HUDEP-2 (cell line): ENCODE data around the gene ATXN7.
A peak's percentile ranks its signal among the peaks of the same experiment; 100 is the strongest.

ENCODE experiments used
- DNase-seq, 76 experiments: peaks; one replicate each; lab custom pipeline; 2025; ENCODE audit not compliant: unreplicated experiment in 76 of 76; lab: John Stamatoyannopoulos, UW

Gene ATXN7

DNA sequence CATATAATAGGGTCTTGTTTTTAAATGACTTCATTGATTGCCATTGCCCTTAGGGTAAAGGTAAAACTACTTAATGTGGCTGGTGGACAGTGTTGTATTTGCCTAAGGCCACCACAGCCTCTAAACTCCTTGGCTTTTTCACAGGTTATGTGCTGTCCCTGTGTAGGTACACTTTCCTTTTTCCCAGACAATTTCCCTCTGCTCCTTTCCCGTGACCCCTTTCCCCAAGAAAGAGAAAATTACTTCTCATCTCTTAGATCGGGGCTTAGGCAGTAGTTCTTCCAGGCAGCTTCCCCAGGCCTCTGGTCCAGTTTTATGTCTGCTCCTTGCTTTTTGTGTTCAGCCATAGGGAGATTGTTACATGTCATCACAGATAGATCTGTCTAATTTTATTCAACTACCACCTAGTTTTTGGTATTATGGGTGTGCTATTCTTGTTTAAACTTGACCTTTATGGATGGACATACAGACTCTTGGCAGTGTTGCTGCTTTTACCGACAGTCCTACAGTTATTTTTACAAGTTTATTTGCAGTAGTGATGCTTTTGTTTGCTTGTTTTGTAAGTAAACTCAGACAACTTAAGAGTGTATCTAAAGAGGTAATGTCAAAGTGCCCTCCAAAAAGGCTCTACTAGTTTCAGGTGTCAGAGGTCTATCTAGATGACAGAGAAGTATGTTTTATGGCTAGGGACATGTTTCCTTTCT lies 69.0 kb downstream of the ATXN7 start:
- no peak for DNase-seq

DNA sequence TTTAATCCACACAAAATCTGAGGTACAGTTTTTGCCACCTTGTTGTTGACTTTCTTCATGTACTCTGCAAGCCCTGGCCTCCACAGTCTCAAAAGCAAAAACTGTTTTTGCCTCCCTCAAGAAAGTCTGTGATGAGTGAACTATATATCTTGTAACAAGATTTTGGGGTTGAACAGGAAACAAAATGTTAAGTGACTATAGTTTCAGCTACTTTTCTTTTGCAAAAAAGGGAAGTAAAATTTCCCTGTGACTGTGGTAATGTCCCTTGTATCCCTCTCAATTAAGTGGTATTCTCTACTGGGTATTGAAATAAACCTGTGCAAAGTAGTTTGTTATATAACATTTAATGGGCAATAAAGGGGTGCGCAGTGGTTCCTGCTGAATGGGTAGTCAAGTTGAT lies 69.8 kb downstream of the ATXN7 start:
- no peak for DNase-seq

DNA sequence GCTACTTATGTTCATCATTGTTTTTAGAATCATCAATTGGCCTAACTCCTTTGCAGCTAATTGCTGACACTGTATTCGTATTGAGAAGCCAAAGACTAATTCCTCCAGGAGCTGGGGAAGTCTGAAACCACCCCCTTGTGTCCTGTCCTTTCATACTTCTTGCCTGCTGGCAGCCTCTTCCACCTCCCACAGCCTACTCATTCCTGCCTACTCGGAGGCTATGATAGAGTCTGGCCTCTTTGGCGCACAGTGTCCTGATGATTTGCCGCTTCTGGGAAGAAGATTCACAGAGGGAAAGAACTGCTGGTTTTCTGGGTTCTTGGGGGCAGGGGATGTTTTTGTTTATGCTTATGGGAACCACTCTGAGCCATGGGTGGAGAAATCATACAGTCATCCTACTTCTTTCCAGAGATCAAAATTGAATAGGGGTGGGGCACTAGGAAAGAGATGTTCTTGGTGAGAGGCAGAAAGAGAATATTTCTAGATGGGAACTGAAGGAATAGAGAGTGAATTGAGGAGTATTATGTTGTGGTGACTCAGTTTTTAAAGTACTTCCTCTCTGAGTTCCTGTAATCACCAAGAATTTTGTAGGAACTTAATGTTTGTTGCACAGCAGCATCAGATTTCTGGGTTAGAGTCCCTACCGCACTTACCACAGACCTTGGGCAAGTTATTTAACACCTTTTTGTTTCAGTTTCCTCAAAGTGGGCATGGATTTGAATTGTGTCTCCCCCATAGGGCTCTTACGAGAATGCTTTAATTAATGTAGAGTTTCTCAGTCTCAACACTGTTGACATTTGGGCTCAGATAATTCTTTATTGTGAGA lies 70.6 kb downstream of the ATXN7 start:
- no peak for DNase-seq

DNA sequence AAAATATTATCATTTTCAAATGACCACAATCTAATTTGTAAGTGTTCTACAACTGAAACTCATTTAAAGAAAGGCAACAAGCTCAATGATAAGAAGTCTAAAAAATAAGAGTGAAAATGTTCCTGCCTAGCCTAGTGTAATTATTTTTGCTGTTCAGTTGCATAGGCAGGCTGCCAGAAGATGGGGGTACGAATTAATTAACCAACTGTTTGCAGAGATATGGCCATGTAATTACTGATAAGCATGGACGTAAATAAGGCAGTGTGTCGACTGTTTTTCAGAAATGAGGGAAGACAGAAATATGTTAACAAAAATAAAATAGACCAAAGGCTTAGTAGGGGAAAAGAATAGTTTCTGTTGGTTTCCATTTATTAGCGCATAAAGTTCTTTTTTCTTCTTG lies 73.3 kb downstream of the ATXN7 start:
- DNase-seq, result peak in 40 of 76 experiments; percentile 3 to 60 (median 27)

DNA sequence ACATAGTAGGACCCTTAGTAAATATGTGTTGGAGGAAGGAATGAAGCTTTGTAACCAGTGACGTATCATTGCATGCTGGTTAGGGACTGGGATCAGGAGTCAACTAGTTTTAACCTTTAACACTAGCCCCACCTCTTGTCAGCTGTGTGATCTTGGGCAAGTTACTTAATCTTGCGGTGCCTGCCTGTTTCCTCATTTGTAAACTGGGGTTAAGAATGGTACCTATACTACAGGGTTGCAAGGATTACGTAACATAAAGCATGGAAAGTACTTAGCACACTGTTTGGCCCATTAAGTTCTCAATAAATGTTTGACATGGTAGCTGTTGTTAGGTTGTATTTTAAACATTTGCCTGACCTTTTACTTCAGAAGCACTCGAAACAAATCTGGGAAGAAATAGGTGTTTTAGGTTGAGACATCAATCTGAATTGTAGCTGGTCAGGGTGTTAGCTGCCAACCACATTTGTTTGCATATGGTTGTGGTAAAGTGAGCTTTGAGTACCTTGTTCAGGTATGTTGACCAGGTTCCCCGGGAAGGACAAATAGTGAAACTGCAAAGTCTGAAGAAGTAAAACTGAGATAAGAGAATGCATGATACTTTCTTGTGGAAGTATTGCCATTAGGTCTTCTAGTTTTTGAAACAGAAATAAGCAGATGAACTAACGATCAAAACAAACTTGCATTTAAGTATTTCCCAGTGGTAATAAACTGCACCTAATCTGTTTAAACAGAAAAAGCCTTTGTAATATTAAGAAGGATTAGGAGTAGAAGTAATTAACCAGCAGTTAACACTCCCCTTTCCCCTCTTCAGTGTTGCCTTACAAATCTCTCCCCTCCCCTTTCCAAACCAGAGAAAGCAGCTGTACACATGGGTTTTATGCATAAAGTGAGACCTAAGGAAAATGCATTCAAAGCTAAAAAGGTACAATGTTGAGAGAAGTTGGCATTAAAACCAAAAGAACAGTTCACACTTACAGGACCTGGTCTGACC lies 74.3 kb downstream of the ATXN7 start:
- DNase-seq, result peak in 6 of 76 experiments; percentile 6 to 55 (median 25)

DNA sequence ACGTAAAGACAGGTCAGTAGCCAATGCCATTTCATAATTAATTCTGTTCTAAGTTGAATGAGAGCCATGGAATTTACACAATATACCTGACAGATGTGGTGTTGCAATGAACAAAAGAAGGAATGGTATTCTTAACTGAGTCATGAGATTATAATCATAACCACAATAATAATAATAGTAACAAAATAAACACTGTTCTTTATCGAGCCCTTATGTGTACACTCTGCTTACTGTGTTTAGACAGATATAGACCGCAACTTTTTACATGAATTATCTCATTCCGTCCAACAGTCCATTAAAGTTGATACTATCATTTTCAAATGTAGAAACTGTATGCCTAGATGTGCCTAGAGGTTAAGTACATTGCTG lies 76.7 kb downstream of the ATXN7 start:
- peak in 1 of 76 experiments; percentile 28 for DNase-seq

DNA sequence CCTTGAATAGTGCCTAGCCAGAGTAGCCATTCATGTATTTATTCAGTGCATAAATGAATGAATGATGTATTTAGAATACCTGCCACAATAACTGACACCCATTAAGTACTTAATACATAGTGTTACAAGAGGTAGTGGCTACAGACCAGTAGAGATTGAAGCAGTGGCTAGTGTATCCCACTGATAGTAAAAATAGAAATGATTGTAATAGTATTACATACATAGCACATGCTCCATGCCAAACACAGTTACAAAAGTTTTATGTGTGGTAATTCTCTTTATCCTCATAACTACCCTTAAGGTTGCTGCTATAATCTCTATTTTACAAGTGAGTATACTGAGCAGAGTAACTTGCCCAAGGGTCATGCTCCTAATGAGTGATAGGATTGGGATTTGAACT lies 78.9 kb downstream of the ATXN7 start:
- no peak for DNase-seq

DNA sequence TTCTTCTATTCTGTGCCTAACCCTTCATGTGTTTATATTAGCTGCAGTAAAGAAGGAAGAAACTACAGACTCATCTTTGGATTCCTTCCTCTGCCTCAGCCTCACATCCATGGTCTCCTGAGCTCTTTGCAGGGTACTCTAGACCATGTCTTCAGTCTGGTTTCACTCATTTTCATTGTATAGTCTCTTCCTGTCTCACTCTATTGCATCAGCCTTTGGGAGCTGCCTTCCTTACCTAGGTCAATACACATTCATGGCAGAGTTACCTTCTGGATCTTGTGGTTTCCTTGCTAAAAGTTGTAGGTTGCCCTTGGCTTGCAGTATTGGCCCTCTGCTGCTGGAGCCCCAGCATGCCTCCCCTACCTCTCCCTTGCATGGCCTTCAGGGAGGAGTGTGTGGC lies 80.0 kb downstream of the ATXN7 start:
- no peak for DNase-seq

DNA sequence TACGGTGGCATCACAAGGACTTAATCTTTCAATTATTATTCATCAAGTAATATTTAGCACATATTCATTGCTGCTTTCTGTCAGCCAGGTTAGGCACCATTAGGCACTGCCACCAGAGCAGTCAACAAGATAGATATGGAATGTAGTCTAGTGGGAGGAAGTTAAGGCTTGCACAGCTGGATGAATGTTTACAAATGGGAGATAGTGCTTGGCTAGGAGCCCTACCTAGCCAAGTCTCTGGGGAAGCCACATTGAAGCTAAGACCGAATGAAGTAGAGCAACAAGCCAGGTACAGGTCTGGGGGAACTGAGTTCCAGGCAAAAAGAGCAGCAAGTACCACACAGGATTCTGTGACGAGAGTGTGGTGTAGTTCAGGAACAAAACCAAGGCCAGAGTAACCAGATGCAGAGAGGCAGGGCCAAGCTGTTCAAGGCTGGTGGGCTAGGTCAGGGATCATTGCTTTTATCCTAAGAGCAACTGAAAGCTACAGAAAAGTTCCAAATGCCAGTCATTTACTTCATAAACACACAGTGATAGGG lies 82.0 kb downstream of the ATXN7 start:
- DNase-seq, result no peak

DNA sequence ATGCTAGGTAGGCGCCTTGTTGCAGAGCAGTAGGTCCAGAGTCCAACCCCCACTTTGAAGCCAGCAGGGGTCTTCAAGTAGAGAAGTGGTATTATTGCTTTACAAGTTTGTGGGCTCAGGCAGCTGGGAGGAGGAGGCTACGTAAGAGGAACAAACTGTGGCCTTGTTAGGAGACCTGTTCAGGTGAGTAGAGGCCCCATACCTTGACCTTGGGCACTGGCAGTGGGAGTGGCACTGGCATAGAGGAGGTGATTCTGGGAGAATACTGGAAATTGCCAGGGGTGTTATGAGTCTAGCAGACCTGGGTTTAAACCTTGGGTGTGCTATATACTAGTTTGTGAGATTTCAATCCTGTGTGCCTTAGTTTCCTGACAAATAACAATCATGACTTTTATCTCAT lies 83.1 kb downstream of the ATXN7 start:
- no peak for DNase-seq

DNA sequence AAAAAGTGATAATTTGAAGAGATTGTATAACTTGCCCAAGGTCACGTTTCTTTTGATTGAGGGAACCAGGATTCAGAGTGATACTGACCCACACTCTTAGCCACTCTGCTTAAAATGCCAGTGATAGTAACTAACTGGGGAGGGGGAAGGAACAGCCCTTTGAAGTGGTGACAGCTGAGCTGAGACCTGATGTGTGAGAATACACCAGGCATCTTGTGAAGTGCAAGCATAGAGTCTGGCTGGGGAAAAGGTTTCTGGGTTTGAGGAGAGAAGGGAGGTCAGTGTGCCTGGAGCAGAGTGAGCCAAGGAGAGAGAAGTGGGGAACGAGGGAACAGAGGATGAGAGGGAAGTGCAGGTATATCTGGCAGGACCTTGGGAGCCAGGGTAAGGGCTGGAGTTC lies 83.9 kb downstream of the ATXN7 start:
- no peak for DNase-seq

DNA sequence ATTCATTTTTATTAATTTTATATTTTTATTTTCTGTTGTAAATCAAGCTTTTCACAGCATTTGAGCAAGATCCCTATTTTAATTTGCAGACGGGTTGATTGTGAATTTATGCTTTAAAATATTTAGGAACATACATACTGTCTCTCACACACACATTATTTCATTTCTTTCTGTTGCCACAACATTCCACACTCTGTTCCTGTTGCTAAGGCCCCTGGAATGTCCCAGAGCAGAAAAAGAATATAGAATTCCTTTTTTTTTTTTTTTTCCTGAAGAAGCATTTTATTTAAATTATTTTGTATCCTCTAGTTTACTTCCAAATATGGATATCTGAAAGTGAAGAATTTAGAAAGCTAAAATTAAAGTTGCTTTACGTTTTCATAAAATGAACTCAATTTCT lies 85.3 kb downstream of the ATXN7 start:
- DNase-seq, result no peak

DNA sequence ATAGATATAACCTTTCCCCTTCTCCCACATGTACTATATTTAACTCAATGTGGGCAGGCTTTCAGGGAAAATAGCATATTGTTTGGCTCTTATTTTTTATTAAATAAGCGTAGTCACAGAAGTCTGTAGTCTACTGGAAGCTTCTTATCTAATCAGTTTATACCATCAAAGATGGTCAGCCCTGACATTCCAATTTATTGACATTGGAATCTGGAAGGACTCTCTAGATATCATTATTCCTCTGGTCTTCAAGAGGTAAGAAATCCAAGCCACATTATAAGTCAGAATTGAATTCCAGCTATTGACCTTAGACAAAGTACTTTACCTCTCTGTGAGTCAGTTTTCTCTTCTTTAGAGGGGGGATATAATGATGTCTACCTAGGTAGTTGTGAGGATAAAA lies 87.0 kb downstream of the ATXN7 start:
- no peak for DNase-seq

DNA sequence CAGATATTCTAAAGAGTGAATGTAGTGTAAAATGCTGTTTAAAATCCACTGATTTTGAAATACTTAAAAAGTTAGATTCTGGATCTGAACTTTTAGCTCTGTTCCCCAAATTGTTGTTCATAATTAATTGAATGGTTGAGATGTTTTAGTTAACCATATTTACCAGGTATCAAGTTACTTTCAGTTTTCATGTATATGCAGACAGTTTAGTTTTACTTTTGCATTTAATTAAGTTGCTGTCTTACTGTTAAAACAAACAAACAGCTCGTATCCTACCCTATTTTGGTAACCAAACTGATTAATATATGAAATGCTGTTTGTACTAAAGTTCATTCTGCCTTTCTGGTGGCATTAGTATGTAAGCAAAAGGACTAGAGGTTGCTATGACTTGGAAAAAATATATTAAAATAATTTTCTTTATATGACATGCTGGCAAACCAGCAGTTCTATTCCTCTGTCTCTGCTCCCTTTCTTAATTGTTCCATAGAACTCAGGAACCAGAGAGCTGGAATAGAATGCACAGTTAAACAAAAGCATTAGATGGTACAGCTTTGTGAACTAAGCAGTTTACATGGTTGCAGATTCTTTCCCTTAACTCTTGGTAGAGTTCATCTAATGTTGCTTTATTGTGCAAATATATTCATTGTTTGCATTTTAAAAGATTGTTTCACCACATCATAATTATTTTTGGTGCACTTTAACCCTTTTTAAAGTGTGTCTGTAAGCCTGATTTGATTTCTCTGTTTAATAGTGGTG lies 88.0 kb downstream of the ATXN7 start:
- DNase-seq, result no peak

DNA sequence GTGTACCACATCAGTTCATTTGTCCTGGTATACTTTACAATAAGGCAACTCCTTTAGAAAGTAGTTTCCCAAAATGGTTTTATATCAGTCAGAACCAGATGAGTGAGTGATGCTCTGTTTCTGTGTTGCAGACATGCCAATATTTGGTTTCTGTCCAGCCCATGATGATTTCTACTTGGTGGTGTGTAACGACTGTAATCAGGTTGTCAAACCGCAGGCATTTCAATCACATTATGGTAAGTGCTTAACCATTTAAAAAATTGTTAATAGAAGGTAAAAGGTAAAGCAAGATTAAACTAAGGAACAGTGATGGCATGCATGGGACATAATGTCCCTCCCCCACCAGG lies 88.6 kb downstream of the ATXN7 start:
- DNase-seq, result peak in 7 of 76 experiments; percentile 14 to 38 (median 27)

DNA sequence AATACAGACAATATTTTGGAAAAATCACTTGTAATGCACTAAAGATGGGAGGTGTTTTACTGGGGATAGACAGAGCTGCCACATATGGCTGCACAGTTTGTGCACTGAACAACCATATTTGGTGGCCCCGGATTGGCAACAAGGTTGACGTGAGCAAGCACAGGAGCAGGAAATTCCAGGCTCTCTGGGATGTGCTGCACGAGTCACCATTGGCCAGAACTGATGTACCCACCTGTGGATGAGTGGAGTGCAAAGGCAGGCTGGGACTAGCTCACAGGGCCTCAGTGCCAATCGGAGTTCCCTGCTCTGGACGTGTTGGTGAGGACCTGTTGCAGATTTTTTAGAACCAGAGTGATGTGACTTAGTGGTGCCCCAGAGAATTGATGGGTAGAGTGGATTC lies 90.5 kb downstream of the ATXN7 start:
- DNase-seq, result no peak

DNA sequence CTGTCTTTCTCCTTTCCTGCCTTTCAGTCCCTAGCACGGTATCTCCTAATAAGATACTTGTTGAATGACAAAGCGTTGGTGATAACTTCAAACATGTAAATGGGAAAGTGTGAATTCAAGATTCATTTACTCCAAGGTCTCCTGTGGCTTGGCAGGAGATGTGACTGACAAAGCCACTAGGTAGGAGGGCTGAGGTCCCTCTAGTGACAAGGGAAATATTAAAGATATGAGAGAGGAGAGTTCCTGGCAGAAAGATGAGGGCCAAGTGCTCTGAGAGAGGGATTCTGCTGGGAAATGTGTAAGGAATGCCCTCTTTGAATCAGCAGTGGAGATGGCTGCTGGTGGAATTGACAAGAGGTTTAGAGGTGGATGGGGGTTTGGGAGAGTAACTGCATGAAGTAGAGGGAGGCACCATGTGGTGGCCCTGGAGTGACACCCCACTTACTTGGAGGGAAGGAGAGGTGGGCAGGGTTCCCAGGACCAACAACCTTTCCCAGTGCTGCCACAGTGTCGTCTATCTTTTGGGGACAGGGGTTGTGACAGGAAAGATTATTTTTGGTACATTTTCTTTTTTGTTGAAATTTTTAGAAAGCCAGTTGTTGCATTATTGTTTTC lies 91.5 kb downstream of the ATXN7 start:
- no peak for DNase-seq

DNA sequence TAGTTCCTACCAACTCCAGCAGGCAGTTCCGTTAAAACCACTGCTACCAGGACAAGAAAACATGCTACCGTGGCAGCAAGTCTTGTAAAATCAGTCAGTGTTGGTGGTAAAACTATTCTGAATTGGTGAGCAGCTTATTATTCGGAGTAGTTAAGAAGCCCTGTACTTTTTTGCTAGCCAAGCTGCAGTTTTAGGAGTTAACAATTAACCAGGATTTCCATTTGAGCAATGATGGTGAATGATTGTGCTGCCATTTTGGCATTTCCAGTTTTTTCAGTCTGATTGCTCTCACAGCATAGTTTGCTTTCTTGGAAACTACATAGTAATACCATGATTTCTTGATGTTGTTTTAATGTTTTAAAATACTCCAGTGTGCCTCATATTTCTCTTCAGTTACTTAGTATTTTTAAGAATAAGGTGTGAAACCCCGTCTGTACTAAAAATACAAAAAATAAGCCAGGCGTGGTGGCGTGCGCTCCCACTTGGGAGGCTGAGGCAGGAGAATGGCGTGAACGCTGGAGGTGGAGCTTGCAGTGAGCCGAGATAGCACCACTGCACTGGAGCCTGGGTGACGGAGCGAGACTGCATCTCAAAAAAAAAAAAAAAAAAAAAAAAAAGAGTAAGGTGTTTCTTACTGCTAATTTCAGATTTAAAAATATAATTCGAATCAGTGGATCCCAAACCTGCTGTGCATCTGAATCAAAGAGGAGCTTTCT lies 92.3 kb downstream of the ATXN7 start:
- DNase-seq, result no peak

DNA sequence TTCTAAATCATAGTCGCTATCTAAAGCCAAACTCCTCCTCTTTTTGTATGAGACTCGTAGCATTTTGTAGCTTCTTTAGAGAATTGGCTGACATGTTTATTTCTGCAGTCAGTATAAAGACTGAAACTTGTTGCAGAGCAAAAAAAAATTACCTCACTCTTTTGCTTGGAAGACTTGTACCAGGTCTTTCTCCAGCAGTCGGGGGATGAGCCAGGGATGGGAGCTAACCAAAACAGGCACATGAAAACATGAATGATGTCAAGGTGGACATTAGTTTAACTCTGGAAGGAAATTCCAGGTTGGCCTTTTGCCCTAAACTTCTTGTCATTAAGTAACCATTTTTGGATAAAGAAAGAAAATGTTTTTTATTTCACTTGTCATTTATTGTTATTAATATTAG lies 95.5 kb downstream of the ATXN7 start:
- no peak for DNase-seq
